Measurements from ENCODE around the gene LMBRD2.

Gene LMBRD2

GRCh38 chr5:36058776-36059175 lies 92.9 kb downstream of the LMBRD2 start:
- TF ChIP-seq POLR2AphosphoS5 (IDR thresholded peaks at IDR 0.05; ENCODE audit: low read depth, low read length) (no peak), TAF1 (IDR thresholded peaks at IDR 0.05; ENCODE audit: borderline replicate concordance, insufficient read depth, low read length) (no peak), REST (IDR thresholded peaks at IDR 0.05; ENCODE audit: insufficient read depth in 1 of 2, low read depth in 2 of 2, low read length in 2 of 2) (no peak), SIN3A (IDR thresholded peaks at IDR 0.05; ENCODE audit: borderline replicate concordance, insufficient read depth, low read length) (no peak), FOXP2 (optimal IDR thresholded peaks at IDR 0.05; ENCODE audit: borderline replicate concordance, extremely low read depth, extremely low read length, insufficient read depth) (no peak)

GRCh38 chr5:36057386-36057785 lies 94.3 kb downstream of the LMBRD2 start:
- no peak for TF ChIP-seq TAF1 (IDR thresholded peaks at IDR 0.05; ENCODE audit: borderline replicate concordance, insufficient read depth, low read length)
- no peak for TF ChIP-seq REST (IDR thresholded peaks at IDR 0.05; ENCODE audit: insufficient read depth in 1 of 2, low read depth in 2 of 2, low read length in 2 of 2)
- no peak for TF ChIP-seq FOXP2 (optimal IDR thresholded peaks at IDR 0.05; ENCODE audit: borderline replicate concordance, extremely low read depth, extremely low read length, insufficient read depth)
- no peak for TF ChIP-seq POLR2AphosphoS5 (IDR thresholded peaks at IDR 0.05; ENCODE audit: low read depth, low read length)
- TF ChIP-seq SIN3A (IDR thresholded peaks at IDR 0.05; ENCODE audit: borderline replicate concordance, insufficient read depth, low read length): no peak

- TF ChIP-seq REST (IDR thresholded peaks at IDR 0.05; ENCODE audit: insufficient read depth in 1 of 2, low read depth in 2 of 2, low read length in 2 of 2): no peak
- TF ChIP-seq SIN3A (IDR thresholded peaks at IDR 0.05; ENCODE audit: borderline replicate concordance, insufficient read depth, low read length): no peak
- TF ChIP-seq POLR2AphosphoS5 (IDR thresholded peaks at IDR 0.05; ENCODE audit: low read depth, low read length): no peak
- no peak for TF ChIP-seq FOXP2 (optimal IDR thresholded peaks at IDR 0.05; ENCODE audit: borderline replicate concordance, extremely low read depth, extremely low read length, insufficient read depth)
- no peak for TF ChIP-seq TAF1 (IDR thresholded peaks at IDR 0.05; ENCODE audit: borderline replicate concordance, insufficient read depth, low read length)
These were observed 95.3 kb downstream of the LMBRD2 start for GRCh38 chr5:36056422-36056821.

GRCh38 chr5:36055984-36056383 lies 95.7 kb downstream of the LMBRD2 start:
- TF ChIP-seq POLR2AphosphoS5 (IDR thresholded peaks at IDR 0.05; ENCODE audit: low read depth, low read length): no peak
- no peak for TF ChIP-seq FOXP2 (optimal IDR thresholded peaks at IDR 0.05; ENCODE audit: borderline replicate concordance, extremely low read depth, extremely low read length, insufficient read depth)
- no peak for TF ChIP-seq SIN3A (IDR thresholded peaks at IDR 0.05; ENCODE audit: borderline replicate concordance, insufficient read depth, low read length)
- no peak for TF ChIP-seq TAF1 (IDR thresholded peaks at IDR 0.05; ENCODE audit: borderline replicate concordance, insufficient read depth, low read length)

GRCh38 chr5:36054647-36055046 lies 97.0 kb downstream of the LMBRD2 start:
- no peak for TF ChIP-seq TAF1 (IDR thresholded peaks at IDR 0.05; ENCODE audit: borderline replicate concordance, insufficient read depth, low read length)
- TF ChIP-seq SIN3A (IDR thresholded peaks at IDR 0.05; ENCODE audit: borderline replicate concordance, insufficient read depth, low read length): no peak
- no peak for TF ChIP-seq REST (IDR thresholded peaks at IDR 0.05; ENCODE audit: insufficient read depth in 1 of 2, low read depth in 2 of 2, low read length in 2 of 2)
- no peak for TF ChIP-seq FOXP2 (optimal IDR thresholded peaks at IDR 0.05; ENCODE audit: borderline replicate concordance, extremely low read depth, extremely low read length, insufficient read depth)
- no peak for TF ChIP-seq POLR2AphosphoS5 (IDR thresholded peaks at IDR 0.05; ENCODE audit: low read depth, low read length)

Data from PFSK-1 (cell line).